ENCODE data around the gene TBC1D8B.

Gene TBC1D8B

DNA sequence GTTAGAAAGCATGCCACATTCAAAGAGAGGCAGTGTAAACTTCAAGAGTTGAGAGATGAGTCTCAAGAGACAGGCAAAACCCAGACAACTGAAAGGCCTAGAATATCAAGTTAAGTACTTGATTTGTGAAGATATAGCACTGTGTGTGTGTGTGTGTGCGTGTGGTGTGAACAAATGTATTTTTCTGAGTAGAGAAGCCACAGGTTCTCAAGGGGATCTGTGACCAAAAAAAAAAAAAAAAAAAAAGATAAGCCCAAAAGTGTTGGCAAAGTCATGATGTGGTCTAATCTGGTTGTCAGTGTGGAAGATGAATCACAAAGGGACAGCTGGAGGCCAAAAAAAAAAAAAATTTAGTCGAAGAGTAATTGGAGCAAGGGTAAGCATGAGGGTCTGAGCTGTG, 96.8 kb downstream of the TBC1D8B start:
- no peak for DNase-seq

DNA sequence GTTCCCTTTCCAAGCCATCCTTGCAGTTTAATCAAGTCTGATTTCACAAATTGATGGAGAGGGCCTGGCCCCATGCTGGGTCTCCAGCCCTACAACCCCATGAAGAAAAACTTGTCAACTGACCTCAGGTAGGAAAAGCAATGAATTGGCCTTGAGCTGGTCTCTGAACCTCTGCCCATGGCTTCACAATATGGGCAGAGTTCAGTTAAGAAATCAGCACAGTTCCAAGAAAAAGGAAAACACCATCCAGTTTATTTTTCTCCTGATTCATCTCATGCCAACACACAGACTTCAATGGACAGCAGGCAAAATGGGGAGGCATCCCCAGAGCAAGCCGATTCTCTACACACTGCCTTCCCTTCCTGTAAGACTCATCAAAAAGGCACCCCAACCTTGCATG, 97.4 kb downstream of the TBC1D8B start:
- DNase-seq, result no peak

DNA sequence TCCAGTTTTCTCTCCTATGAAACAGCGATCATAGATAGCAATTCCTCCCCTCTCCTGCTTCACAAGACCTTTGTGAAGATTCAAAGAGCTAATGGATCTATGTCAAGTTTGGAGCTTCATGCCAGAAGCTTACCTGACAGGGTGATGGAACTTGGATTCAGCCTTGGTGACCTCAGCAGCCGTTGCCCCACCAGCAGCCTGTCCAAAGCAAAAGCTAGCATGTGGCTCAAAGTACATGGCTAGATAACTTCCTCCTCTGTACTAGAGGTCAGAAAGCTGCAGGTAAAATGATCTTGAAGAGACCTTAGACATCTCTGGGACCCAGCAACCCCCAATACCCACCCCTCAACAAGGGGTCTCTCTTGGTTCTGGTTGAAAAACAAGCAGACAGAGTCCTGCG, 98.9 kb downstream of the TBC1D8B start:
- no peak for DNase-seq

DNA sequence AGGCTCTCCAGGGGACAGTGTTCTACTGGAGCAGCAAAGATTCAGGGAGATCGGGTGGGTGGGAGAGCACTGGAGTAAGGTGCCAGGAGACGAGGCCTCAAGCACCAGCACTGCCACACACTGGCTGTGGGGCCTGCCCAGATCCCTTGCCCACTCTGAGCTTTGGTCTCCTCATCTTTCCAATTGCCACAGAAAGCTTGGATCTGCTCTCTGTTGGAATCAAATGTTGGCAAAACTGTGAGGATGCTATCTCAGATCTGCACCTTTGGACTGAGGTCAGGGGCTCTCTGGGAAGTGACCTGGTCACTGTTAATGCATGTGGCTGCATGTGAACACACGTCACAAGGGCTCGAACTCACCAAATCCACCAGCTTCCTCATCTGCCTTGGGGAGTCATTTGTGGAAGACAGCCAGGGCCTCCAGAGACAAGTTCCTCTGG, 99.3 kb downstream of the TBC1D8B start:
- no peak for DNase-seq

DNA sequence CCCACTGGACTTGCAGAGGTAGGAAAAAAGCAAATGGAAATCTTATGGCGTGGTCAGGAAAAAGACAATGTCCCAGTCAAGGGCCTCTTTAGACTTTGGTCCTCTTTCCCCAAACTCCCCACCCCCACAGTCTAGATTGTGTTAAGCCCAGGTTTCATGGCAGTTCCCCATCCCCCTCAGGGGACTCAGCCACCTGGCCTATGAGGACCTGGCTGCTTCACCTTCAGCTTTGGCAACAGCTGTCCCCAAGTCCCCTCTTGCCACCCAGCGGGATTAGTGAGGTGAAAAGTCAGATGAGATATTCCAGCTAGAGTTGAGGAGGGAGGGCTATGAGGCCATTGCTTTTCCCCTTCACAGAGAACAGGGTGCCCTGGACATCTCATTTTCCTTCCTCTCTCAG, 100.2 kb downstream of the TBC1D8B start:
- DNase-seq, result no peak

DNA sequence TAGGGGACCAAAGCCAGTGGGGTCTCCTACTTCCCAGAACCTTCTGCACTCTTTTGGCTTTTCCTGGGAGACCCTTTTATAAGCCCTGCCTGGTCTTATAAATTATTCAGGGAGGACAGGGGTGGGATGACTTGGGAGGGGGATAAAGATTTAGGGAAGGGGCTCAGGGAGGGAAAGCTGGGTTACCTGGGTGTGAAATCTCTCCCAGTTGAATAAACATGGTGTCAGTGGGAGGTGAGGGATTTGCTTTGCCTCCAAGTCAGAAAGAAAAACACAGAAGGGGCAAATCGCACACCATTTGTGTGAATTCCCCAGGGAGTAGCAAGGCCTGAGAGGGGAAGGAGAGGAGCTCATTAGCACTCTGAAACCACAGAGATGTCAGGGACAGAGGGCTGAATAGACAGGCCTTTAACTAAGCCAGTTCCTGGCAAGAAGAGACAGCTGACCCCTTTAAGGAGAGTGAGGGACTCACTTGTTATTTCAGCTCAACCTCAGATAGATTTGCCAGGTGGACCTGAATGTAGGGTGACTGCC, 100.9 kb downstream of the TBC1D8B start, which contains the start of gene RIPPLY1:
RIPPLY1 (minus strand) TSS at position 51 of the 534 bp plus-strand sequence. CDS start 54 bp downstream, outside the sequence.
- DNase-seq, result no peak

DNA sequence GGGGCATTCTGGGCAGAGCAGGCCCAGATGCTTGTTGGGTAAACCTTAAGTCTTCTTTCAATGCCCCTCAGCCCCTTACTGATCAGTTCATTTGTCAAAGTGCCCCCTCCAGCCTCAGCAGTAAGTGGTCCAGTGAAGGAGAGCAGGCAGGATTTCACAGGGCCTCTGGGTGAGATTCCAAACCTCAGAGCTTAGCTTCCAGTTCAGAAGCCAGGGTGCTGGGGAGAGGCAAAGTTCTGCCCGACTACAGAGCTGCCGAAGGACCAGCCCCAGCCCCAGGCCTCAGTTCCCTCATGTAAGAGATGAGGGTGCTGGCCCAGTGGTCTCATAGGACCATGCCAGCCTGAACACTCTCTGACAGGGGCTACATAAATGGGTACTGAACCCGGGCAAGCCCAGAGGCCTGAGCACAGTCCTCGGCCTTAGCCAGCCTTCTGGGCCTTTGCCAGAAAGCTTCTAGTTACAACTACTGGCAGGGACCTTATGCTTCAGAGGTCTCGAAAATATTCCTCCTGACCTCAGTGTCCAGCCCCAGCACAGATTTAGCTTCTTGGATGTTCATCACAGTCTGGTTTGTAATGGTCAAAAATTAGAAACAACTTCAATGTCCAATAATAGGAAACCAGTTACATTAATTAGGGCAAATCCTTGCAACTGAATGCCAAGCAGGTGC, 101.5 kb downstream of the TBC1D8B start:
- DNase-seq, result no peak

DNA sequence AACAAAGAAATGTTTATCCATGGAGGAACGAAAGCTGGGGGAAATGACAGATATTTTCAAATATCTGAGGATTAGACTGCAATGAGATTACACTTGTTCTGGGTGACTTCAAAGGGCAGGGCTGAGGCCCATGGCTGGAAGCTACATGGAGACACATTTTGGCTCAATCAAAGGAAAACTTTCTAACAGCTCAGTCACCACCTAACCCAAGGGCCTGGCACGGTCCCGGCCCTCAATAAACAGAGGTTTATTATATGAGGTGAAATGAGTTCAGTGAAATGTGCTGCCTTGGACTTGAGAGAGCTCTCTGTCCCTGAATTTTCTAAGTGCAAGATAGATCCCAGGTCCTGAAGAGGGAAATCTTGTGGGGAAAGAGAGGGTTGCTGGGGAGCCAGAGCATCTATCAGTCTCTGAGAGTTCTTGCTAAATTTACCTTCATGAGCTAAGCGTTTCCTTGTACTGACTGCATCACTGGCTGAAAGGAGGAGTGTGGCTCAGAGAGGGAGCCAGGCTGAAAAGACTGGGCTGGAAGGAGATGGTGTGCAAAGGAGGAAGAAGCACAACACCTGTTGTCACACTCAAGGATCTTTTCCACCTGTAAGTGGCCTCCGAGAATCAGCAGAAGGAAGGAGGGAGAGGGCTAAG, 102.7 kb downstream of the TBC1D8B start:
- no peak for DNase-seq

DNA sequence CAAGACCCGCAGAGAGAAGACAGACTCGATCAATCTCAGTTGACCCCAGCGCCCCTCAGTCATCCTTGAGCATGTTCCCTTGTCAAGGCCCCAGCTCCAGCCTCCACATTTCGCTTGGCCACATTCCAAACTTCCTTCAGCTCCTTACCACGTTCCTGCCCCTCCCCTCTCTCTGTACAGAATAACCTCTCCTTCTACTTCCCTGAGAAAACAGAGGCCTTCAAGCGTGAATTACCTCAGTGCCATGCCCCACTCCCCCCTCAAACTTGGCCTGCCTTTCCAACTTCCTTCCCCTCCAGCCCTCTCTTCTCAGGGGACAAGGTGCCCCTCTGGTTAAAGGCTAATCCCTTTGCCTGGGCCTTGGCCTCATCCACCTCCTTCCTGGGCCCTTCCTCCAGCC, 103.9 kb downstream of the TBC1D8B start:
- DNase-seq, result no peak

DNA sequence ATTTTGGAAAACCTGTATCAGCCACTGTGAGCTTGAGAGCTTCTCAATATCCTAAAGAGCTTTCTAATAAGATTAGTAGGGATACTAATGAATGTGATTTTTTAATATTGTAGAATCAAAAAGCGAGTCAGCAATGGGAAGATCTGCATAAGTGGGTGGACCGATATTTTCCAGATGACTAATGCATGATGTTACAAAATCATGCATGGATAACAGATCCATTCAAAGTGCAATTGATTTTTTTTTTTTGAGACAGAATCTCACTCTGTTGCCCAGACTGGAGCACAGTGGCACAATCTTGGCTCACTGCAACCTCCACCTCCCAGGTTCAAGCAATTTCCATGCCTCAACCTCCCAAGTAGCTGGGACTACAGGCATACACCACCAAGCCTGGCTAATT, 110.4 kb downstream of the TBC1D8B start:
- no peak for DNase-seq

DNA sequence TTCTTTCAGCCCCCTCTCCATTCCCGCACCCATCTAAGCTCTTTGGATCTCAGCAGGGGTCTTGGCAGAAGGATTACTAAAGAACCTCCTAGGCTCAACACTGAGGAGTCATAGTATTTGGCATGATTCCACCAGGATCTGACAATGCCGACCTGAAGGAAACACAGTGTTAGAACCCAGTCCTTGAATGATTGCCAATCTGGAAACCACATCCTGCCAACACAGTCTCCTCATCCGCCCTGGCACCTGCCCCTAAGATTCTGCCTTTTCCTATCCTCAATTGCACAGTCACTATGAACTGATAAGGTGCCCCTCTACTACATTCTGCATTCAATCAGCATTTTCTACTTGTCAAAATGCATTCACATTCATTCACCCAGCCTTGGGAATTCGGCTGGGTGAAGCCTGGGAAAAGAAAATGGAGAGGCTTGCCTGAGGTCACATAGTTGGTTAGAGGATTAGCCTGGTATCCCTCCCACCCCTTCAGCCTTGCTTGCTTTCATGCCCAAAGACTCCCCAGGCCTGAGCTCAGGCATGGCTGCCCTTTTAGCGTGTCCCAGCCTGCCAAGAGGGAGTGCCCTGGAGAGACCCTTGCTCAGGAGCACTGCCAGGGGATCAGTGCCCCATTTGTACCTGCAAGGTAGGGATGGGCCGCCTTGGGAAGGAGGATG, 115.5 kb downstream of the TBC1D8B start:
- no peak for DNase-seq

DNA sequence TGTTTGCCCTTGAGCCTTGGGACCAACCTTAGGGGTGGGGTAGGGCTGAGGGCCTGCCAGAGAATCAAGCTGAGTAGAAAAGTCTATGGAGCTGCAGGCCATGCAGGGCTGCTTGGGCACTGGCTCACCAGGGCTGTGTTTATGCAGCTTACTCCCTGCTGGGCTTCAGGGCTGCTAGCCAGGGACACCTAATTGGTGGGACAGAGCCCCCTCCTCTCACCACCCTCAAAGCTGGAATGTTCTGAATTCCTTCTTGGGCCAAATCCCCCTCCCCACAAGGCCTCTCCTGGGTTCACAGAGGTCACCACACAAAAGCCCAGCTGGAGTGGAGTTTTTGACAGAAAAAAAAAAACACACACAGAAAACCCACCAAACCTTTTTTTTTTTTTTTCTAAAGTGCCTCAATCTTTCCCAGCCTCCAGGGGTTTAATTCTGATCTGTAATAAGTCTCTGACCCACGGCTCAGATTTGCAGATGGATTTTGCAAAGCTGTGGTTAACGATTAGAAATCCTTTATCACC, 117.5 kb downstream of the TBC1D8B start, which contains the start of gene CLDN2:
CLDN2 (plus strand) TSS at position 471 of the 521 bp plus-strand sequence. CDS start 7,827 bp downstream, outside the sequence.
- DNase-seq, result no peak

DNA sequence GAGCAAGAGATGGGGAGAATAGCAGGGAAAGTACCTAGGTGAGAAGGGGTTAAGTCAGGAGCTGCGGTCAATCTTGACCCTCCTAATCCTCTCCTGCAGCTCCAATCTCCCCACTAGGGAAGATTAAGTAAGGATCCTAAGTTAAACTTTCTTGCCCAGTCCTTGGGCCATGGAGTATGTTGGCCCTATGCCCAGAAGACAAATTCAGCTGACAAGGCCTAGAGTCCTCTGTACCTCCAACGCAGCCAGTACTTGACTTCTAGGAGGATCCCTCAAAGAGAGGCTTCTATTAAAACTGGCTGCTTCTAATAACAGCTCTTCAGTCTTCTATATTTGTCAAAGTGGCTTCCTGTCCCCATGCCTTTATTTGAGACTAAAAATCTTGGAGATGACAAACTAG, 119.2 kb downstream of the TBC1D8B start:
- DNase-seq, result no peak

Measured in CD4-positive, alpha-beta T cell treated with Interferon gamma for 1 hour (primary cell).